GM18511 (cell line): ENCODE data around the gene TSHR.

ENCODE experiments used
- ATAC-seq: cut with Tn5 transposase; IDR thresholded peaks from one replicate; pipeline ENCODE4 v1.9.1; 2021; ENCODE audit warnings: mild to moderate bottlenecking, moderate library complexity; ENCODE audit not compliant: unreplicated experiment

The TSHR gene

GRCh38 chr14:81170104-81170828, 214.8 kb downstream of the TSHR start:
- peak; percentile 96 for ATAC-seq

GRCh38 chr14:81170829-81171195, 215.4 kb downstream of the TSHR start:
- no peak for ATAC-seq

GRCh38 chr14:81172353-81172752, 216.9 kb downstream of the TSHR start:
- ATAC-seq = peak; percentile 18

- peak; percentile 13 for ATAC-seq
These were observed 217.5 kb downstream of the TSHR start for GRCh38 chr14:81172881-81173280.

GRCh38 chr14:81176241-81176640, 220.8 kb downstream of the TSHR start:
- no peak for ATAC-seq

GRCh38 chr14:81177225-81177624, 221.8 kb downstream of the TSHR start:
- no peak for ATAC-seq

GRCh38 chr14:81178063-81178462, 222.6 kb downstream of the TSHR start:
- ATAC-seq = peak; percentile 49

GRCh38 chr14:81179631-81180030, 224.2 kb downstream of the TSHR start:
- ATAC-seq = no peak

GRCh38 chr14:81187832-81188522, 232.6 kb downstream of the TSHR start:
- peak; percentile 89 for ATAC-seq

GRCh38 chr14:81192594-81192993, 237.2 kb downstream of the TSHR start:
- ATAC-seq = no peak

- ATAC-seq = peak; percentile 79
These were observed 238.7 kb downstream of the TSHR start for GRCh38 chr14:81193924-81194633.
